K562 (cell line): ENCODE data around the gene EGFR. TPM values are rescaled to one million over a fixed set of nuclear protein-coding genes. Genes with fewer than 3 reads are reported as not detected.

Source experiments
- polyA plus RNA-seq, 8 experiments: library from polyadenylated mRNA; depleted of rRNA in 4 of 8; stranded (reverse) in 5 of 8; unstranded in 3 of 8; fragments of >200 nt; fragmentation: Nextera tagmentation in 2 of 8; fragmentation: Illumina TruSeq in 1 of 8; extraction: Ambion mirVana in 2 of 8; extraction: Trizol in 1 of 8; gene quantifications; 2 replicates each; pipeline versions ENCODE4 v1.2.1 to v1.2.3, GENCODE V29; 2011 to 2014; ENCODE audit warnings: inconsistent platforms in 1 of 8, missing spikeins in 1 of 8
- total RNA-seq, 7 experiments: library from RNA; depleted of rRNA in 6 of 7; stranded (reverse); fragments of >200 nt in 6 of 7; fragmentation: Illumina TruSeq in 2 of 7; extraction: Trizol in 2 of 7; gene quantifications; 2 replicates each; pipeline versions ENCODE4 v1.2.1 to v1.2.3, GENCODE V29; 2011 to 2021; ENCODE audit warnings: low replicate concordance in 1 of 7
- TF ChIP-seq, protein P1 (sequence below): fragments of 200-600 bp; sonication (generic); IDR thresholded peaks from one replicate; pipeline ENCODE4 v1.6.1; 2012; ENCODE audit warnings: mild to moderate bottlenecking, low read depth, low read length, inconsistent platforms

The EGFR gene
- total and polyA plus RNA-seq, 9 of the 15 experiments (the other 6 are each of a cell fraction or from before 2014, with no cell fraction given) = 0.13 TPM; not detected in 8

- TF ChIP-seq, protein P1, sequence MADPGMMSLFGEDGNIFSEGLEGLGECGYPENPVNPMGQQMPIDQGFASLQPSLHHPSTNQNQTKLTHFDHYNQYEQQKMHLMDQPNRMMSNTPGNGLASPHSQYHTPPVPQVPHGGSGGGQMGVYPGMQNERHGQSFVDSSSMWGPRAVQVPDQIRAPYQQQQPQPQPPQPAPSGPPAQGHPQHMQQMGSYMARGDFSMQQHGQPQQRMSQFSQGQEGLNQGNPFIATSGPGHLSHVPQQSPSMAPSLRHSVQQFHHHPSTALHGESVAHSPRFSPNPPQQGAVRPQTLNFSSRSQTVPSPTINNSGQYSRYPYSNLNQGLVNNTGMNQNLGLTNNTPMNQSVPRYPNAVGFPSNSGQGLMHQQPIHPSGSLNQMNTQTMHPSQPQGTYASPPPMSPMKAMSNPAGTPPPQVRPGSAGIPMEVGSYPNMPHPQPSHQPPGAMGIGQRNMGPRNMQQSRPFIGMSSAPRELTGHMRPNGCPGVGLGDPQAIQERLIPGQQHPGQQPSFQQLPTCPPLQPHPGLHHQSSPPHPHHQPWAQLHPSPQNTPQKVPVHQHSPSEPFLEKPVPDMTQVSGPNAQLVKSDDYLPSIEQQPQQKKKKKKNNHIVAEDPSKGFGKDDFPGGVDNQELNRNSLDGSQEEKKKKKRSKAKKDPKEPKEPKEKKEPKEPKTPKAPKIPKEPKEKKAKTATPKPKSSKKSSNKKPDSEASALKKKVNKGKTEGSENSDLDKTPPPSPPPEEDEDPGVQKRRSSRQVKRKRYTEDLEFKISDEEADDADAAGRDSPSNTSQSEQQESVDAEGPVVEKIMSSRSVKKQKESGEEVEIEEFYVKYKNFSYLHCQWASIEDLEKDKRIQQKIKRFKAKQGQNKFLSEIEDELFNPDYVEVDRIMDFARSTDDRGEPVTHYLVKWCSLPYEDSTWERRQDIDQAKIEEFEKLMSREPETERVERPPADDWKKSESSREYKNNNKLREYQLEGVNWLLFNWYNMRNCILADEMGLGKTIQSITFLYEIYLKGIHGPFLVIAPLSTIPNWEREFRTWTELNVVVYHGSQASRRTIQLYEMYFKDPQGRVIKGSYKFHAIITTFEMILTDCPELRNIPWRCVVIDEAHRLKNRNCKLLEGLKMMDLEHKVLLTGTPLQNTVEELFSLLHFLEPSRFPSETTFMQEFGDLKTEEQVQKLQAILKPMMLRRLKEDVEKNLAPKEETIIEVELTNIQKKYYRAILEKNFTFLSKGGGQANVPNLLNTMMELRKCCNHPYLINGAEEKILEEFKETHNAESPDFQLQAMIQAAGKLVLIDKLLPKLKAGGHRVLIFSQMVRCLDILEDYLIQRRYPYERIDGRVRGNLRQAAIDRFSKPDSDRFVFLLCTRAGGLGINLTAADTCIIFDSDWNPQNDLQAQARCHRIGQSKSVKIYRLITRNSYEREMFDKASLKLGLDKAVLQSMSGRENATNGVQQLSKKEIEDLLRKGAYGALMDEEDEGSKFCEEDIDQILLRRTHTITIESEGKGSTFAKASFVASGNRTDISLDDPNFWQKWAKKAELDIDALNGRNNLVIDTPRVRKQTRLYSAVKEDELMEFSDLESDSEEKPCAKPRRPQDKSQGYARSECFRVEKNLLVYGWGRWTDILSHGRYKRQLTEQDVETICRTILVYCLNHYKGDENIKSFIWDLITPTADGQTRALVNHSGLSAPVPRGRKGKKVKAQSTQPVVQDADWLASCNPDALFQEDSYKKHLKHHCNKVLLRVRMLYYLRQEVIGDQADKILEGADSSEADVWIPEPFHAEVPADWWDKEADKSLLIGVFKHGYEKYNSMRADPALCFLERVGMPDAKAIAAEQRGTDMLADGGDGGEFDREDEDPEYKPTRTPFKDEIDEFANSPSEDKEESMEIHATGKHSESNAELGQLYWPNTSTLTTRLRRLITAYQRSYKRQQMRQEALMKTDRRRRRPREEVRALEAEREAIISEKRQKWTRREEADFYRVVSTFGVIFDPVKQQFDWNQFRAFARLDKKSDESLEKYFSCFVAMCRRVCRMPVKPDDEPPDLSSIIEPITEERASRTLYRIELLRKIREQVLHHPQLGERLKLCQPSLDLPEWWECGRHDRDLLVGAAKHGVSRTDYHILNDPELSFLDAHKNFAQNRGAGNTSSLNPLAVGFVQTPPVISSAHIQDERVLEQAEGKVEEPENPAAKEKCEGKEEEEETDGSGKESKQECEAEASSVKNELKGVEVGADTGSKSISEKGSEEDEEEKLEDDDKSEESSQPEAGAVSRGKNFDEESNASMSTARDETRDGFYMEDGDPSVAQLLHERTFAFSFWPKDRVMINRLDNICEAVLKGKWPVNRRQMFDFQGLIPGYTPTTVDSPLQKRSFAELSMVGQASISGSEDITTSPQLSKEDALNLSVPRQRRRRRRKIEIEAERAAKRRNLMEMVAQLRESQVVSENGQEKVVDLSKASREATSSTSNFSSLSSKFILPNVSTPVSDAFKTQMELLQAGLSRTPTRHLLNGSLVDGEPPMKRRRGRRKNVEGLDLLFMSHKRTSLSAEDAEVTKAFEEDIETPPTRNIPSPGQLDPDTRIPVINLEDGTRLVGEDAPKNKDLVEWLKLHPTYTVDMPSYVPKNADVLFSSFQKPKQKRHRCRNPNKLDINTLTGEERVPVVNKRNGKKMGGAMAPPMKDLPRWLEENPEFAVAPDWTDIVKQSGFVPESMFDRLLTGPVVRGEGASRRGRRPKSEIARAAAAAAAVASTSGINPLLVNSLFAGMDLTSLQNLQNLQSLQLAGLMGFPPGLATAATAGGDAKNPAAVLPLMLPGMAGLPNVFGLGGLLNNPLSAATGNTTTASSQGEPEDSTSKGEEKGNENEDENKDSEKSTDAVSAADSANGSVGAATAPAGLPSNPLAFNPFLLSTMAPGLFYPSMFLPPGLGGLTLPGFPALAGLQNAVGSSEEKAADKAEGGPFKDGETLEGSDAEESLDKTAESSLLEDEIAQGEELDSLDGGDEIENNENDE = no peak
These were observed 119.8 kb downstream of the EGFR start (continued) for GRCh38 chr7:55138663-55139062.
